GM23338 (cell line): Measurements from ENCODE around the gene RIPK1. TPM values are rescaled to one million over a fixed set of nuclear protein-coding genes. Genes with fewer than 3 reads are reported as not detected.

Experiments
- ATAC-seq: fragments of 200-7000 bp; cut with Tn5 transposase; 3 replicates; pipeline ENCODE4 v1.9.1; 2020
- DNase-seq: peaks from one replicate; pipeline ENCODE4 v3.0.0-alpha.2; 2015; ENCODE audit warnings: low spot score
- H2AFZ ChIP-seq: fragments of 200-600 bp; sonication (generic); 2 replicates; pipeline ENCODE4 v1.8.0; 2016; ENCODE audit warnings: antibody characterized with exemption, mild to moderate bottlenecking, moderate library complexity
- H3F3A ChIP-seq: fragments of 200-600 bp; sonication (generic); replicated peaks from 2 replicates; pipeline ENCODE4 v1.8.0; 2017; ENCODE audit warnings: antibody characterized with exemption, mixed run types, low read depth
- H3K27ac ChIP-seq: fragments of 200-600 bp; sonication (generic); 2 replicates; pipeline ENCODE4 v1.6.1; 2016; ENCODE audit warnings: low read depth
- H3K27me3 ChIP-seq: fragments of 200-600 bp; sonication (generic); 2 replicates; pipeline ENCODE4 v1.8.0; 2016; ENCODE audit warnings: mild to moderate bottlenecking, mixed run types, moderate library complexity; ENCODE audit not compliant: insufficient read depth
- H3K36me3 ChIP-seq: fragments of 200-600 bp; sonication (generic); 2 replicates; pipeline ENCODE4 v1.8.0; 2016; ENCODE audit warnings: mild to moderate bottlenecking; ENCODE audit not compliant: insufficient read depth
- H3K4me1 ChIP-seq: fragments of 200-600 bp; sonication (generic); 2 replicates; pipeline ENCODE4 v1.8.0; 2016; ENCODE audit warnings: mild to moderate bottlenecking, moderate library complexity; ENCODE audit not compliant: insufficient read depth
- H3K4me2 ChIP-seq: fragments of 200-600 bp; sonication (generic); 2 replicates; pipeline ENCODE4 v1.7.1; 2017; ENCODE audit warnings: mixed run types
- H3K4me3 ChIP-seq: fragments of 200-600 bp; sonication (generic); 2 replicates; pipeline ENCODE4 v1.6.1; 2016; ENCODE audit warnings: mixed run types
- H3K79me2 ChIP-seq: fragments of 200-600 bp; sonication (generic); replicated peaks from 2 replicates; pipeline ENCODE4 v1.8.0; 2017; ENCODE audit warnings: mild to moderate bottlenecking; ENCODE audit not compliant: insufficient read depth
- H3K9me2 ChIP-seq: fragments of 200-600 bp; sonication (generic); 2 replicates; pipeline ENCODE4 v1.8.0; 2017; ENCODE audit not compliant: insufficient read depth
- H4K20me1 ChIP-seq: fragments of 200-600 bp; sonication (generic); replicated peaks from 2 replicates; pipeline ENCODE4 v1.8.0; 2017; ENCODE audit warnings: mild to moderate bottlenecking; ENCODE audit not compliant: insufficient read depth
- H3K27ac Mint-ChIP-seq: 2 replicates; pipeline ENCODE4 v1.8.0; 2020; ENCODE audit warnings: inconsistent platforms, mild to moderate bottlenecking, moderate library complexity, mixed read lengths
- H3K27me3 Mint-ChIP-seq: 3 replicates; pipeline ENCODE4 v1.8.0; 2022; ENCODE audit warnings: low read depth, mild to moderate bottlenecking, moderate library complexity, mixed read lengths, inconsistent platforms; ENCODE audit not compliant: insufficient read depth, poor library complexity
- H3K36me3 Mint-ChIP-seq: 3 replicates; pipeline ENCODE4 v1.8.0; 2021; ENCODE audit warnings: low read depth, mild to moderate bottlenecking, inconsistent platforms, moderate library complexity, mixed read lengths
- H3K4me1 Mint-ChIP-seq: 3 replicates; pipeline ENCODE4 v1.8.0; 2020; ENCODE audit warnings: mild to moderate bottlenecking, inconsistent platforms, mixed read lengths
- H3K4me3 Mint-ChIP-seq: 3 replicates; pipeline ENCODE4 v1.8.0; 2021; ENCODE audit warnings: moderate library complexity, mild to moderate bottlenecking, inconsistent platforms, mixed read lengths
- H3K9me3 Mint-ChIP-seq: 3 replicates; pipeline ENCODE4 v1.8.0; 2020; ENCODE audit warnings: moderate library complexity, mild to moderate bottlenecking, inconsistent platforms, mixed read lengths
- CREB1 ChIP-seq: fragments of 250-450 bp; sonication (Bioruptor Pico); IDR thresholded peaks from 2 replicates; pipeline ENCODE4 v1.5.0; 2020; ENCODE audit warnings: low read depth, mild to moderate bottlenecking, moderate library complexity
- CTCF ChIP-seq, 2 experiments: fragments of 200-600 bp in 1 of 2; sonication (generic) in 1 of 2; conservative IDR thresholded peaks; 2 replicates each; pipeline versions ENCODE4 v1.5.1 to v1.6.1; 2016 to 2017; ENCODE audit warnings: antibody characterized with exemption in 2 of 2, low read depth in 2 of 2, mild to moderate bottlenecking in 2 of 2, moderate library complexity in 1 of 2
- EZH2 ChIP-seq: fragments of 200-600 bp; sonication (generic); IDR thresholded peaks from one replicate; pipeline ENCODE4 v1.8.0; 2017; ENCODE audit warnings: antibody characterized with exemption, mild to moderate bottlenecking, low read depth; ENCODE audit not compliant: unreplicated experiment
- JUNB ChIP-seq: IDR thresholded peaks from one replicate; pipeline ENCODE4 v1.6.1; 2016; ENCODE audit warnings: antibody characterized with exemption; ENCODE audit not compliant: unreplicated experiment
- NANOG ChIP-seq: IDR thresholded peaks from 2 replicates; pipeline ENCODE4 v1.6.1; 2016; ENCODE audit warnings: antibody characterized with exemption, borderline replicate concordance
- POLR2AphosphoS5 ChIP-seq: IDR thresholded peaks from 2 replicates; pipeline ENCODE4 v1.6.1; 2016; ENCODE audit warnings: antibody characterized with exemption, low read depth
- STAT1 ChIP-seq: IDR thresholded peaks from one replicate; pipeline ENCODE4 v1.6.1; 2016; ENCODE audit warnings: antibody characterized with exemption; ENCODE audit not compliant: unreplicated experiment
- ZNF331 ChIP-seq: fragments of 250-450 bp; sonication (Bioruptor Pico); IDR thresholded peaks from 2 replicates; pipeline ENCODE4 v1.5.0; 2020; ENCODE audit warnings: low read depth, mild to moderate bottlenecking, moderate library complexity
- polyA plus RNA-seq: library from polyadenylated mRNA; unstranded; fragments of >200 nt; fragmentation: Nextera tagmentation; extraction: Ambion mirVana; gene quantifications from 2 replicates; pipeline ENCODE4 v1.2.1, GENCODE V29; 2016
- total RNA-seq: library from RNA; depleted of rRNA; stranded (reverse); fragments of >200 nt; shearing (Covaris generic); gene quantifications from 2 replicates; pipeline ENCODE4 v1.2.3, GENCODE V29; 2014
- TF ChIP-seq, protein P1 (sequence below): fragments of 250-450 bp; sonication (Bioruptor Pico); IDR thresholded peaks from 2 replicates; pipeline ENCODE4 v1.5.0; 2020; ENCODE audit warnings: mild to moderate bottlenecking, moderate library complexity

Gene RIPK1
- total and polyA plus RNA-seq, 2 experiments from 2014 or later, result 5.7 to 19.4 TPM

DNA sequence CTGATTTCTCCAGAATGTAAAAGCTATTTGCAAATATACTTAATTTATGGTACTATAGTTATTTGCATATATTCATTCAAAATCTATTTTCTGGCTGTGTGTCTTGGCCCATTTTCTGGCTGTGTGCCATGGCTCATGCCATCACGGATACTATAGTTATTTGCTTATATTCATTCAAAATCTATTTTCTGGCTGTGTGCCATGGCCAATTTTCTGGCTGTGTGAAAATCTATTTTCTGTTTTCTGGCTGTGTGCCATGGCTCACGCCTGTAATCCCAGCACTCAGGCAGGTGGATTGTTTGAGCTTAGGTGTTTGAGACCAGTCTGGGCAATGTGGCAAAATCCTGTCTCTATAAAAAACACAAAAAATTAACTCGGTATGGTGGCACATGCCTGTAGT lies 28.9 kb upstream of the RIPK1 start:
- no peak overlapping the region for H3K27ac ChIP-seq
- Mint-ChIP-seq H3K4me1 (peaks cover 11% of the 10 kb centered on the region), H3K27me3 (peaks cover 3% of the 10 kb centered on the region), H3K36me3 (no peaks in the 10 kb centered on the region), H3K4me3 (no peak overlapping the region), H3K27ac (no peak overlapping the region), H3K9me3 (peaks cover 2% of the 10 kb centered on the region; the same call in 1 of the 3 replicates)
- H3K4me2 ChIP-seq, result no peak overlapping the region
- 0 out of 2 replicates have a peak, but pooled peaks cover 2% of the 10 kb centered on the region for H3F3A ChIP-seq
- ATAC-seq (no peak), DNase-seq (no peak)
- H3K79me2 ChIP-seq, result no peaks in the 10 kb centered on the region
- no peak overlapping the region for H3K4me3 ChIP-seq
- no peak for TF ChIP-seq STAT1
- no peak for TF ChIP-seq ZNF331
- no peaks in the 10 kb centered on the region for H3K9me2 ChIP-seq
- H4K20me1 ChIP-seq, result no peaks in the 10 kb centered on the region
- H2AFZ ChIP-seq, result no peak overlapping the region
- no peaks in the 10 kb centered on the region for H3K36me3 ChIP-seq
- peaks cover 25% of the 10 kb centered on the region for H3K4me1 ChIP-seq
- no peaks in the 10 kb centered on the region for H3K27me3 ChIP-seq

DNA sequence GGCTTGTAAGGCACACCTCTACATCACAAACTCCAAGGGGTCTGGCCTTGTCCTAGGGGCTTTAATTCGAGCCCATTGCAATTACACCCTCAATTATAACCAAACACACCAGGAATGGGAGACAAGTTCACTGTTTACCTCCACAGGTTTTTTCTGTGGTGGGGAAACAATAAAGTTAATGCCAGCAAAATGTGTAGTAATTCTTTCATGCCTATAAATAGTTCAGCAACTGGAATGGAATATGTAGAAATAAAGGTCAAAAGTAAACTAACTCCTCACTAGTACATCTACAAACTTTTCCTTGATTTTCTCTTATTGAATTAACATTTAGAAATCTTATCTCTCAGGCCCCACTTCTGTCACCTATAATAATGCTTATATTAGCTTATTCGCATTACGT lies 27.1 kb upstream of the RIPK1 start:
- H3K9me3 Mint-ChIP-seq, result no peaks in the 10 kb centered on the region; the same call in 2 of the 3 replicates
- Histone ChIP-seq H3K27me3 (no peaks in the 10 kb centered on the region), H3K4me1 (peaks cover 25% of the 10 kb centered on the region), H3K79me2 (no peaks in the 10 kb centered on the region), H3K27ac (no peak overlapping the region), H4K20me1 (no peaks in the 10 kb centered on the region), H3F3A (0 out of 2 replicates have a peak, but pooled peaks cover 2% of the 10 kb centered on the region), H3K9me2 (no peaks in the 10 kb centered on the region), H3K4me2 (no peak overlapping the region), H2AFZ (no peak overlapping the region), H3K36me3 (no peaks in the 10 kb centered on the region), H3K4me3 (no peak overlapping the region)
- DNase-seq (no peak), ATAC-seq (no peak)
- TF ChIP-seq STAT1, result no peak
- TF ChIP-seq EZH2, result no peak
- no peak for TF ChIP-seq JUNB
- no peak for TF ChIP-seq CREB1 (CRISPR knock-in tag)
- no peak for TF ChIP-seq POLR2AphosphoS5
- no peak for TF ChIP-seq NANOG
- TF ChIP-seq, protein P1, sequence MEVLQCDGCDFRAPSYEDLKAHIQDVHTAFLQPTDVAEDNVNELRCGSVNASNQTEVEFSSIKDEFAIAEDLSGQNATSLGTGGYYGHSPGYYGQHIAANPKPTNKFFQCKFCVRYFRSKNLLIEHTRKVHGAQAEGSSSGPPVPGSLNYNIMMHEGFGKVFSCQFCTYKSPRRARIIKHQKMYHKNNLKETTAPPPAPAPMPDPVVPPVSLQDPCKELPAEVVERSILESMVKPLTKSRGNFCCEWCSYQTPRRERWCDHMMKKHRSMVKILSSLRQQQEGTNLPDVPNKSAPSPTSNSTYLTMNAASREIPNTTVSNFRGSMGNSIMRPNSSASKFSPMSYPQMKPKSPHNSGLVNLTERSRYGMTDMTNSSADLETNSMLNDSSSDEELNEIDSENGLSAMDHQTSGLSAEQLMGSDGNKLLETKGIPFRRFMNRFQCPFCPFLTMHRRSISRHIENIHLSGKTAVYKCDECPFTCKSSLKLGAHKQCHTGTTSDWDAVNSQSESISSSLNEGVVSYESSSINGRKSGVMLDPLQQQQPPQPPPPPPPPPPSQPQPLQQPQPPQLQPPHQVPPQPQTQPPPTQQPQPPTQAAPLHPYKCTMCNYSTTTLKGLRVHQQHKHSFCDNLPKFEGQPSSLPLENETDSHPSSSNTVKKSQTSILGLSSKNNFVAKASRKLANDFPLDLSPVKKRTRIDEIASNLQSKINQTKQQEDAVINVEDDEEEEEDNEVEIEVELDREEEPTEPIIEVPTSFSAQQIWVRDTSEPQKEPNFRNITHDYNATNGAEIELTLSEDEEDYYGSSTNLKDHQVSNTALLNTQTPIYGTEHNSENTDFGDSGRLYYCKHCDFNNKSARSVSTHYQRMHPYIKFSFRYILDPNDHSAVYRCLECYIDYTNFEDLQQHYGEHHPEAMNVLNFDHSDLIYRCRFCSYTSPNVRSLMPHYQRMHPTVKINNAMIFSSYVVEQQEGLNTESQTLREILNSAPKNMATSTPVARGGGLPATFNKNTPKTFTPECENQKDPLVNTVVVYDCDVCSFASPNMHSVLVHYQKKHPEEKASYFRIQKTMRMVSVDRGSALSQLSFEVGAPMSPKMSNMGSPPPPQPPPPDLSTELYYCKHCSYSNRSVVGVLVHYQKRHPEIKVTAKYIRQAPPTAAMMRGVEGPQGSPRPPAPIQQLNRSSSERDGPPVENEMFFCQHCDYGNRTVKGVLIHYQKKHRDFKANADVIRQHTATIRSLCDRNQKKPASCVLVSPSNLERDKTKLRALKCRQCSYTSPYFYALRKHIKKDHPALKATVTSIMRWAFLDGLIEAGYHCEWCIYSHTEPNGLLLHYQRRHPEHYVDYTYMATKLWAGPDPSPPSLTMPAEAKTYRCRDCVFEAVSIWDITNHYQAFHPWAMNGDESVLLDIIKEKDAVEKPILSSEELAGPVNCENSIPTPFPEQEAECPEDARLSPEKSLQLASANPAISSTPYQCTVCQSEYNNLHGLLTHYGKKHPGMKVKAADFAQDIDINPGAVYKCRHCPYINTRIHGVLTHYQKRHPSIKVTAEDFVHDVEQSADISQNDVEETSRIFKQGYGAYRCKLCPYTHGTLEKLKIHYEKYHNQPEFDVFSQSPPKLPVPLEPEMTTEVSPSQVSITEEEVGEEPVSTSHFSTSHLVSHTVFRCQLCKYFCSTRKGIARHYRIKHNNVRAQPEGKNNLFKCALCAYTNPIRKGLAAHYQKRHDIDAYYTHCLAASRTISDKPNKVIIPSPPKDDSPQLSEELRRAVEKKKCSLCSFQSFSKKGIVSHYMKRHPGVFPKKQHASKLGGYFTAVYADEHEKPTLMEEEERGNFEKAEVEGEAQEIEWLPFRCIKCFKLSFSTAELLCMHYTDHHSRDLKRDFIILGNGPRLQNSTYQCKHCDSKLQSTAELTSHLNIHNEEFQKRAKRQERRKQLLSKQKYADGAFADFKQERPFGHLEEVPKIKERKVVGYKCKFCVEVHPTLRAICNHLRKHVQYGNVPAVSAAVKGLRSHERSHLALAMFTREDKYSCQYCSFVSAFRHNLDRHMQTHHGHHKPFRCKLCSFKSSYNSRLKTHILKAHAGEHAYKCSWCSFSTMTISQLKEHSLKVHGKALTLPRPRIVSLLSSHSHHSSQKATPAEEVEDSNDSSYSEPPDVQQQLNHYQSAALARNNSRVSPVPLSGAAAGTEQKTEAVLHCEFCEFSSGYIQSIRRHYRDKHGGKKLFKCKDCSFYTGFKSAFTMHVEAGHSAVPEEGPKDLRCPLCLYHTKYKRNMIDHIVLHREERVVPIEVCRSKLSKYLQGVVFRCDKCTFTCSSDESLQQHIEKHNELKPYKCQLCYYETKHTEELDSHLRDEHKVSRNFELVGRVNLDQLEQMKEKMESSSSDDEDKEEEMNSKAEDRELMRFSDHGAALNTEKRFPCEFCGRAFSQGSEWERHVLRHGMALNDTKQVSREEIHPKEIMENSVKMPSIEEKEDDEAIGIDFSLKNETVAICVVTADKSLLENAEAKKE (CRISPR knock-in tag), result no peak
- TF ChIP-seq CTCF (conservative IDR thresholded peaks at IDR 0.05; ENCODE audit: low read depth in 2 of 2), result no peak
- TF ChIP-seq ZNF331, result no peak
- H3K36me3 Mint-ChIP-seq, result no peaks in the 10 kb centered on the region
- peaks cover 11% of the 10 kb centered on the region for H3K4me1 Mint-ChIP-seq
- H3K4me3 Mint-ChIP-seq, result no peak overlapping the region
- peaks cover 3% of the 10 kb centered on the region for H3K27me3 Mint-ChIP-seq
- no peak overlapping the region for H3K27ac Mint-ChIP-seq
